NCI-H128 (cell line): ENCODE measurements around the gene LEPR.

Experiments
- DNase-seq: peaks from one replicate; lab custom pipeline; 2025; ENCODE audit not compliant: unreplicated experiment; lab: John Stamatoyannopoulos, UW

The LEPR gene

GRCh38 chr1:65409314-65409713, 11.2 kb upstream of the LEPR start:
- no peak for DNase-seq

- no peak for DNase-seq
These were observed 10.6 kb upstream of the LEPR start for GRCh38 chr1:65409816-65410326.

- DNase-seq = no peak
These were observed 8.0 kb upstream of the LEPR start for GRCh38 chr1:65412256-65412983.

GRCh38 chr1:65412984-65413375, 7.5 kb upstream of the LEPR start:
- DNase-seq = no peak

- DNase-seq = no peak
These were observed 5.9 kb upstream of the LEPR start for GRCh38 chr1:65414538-65414937.

- no peak for DNase-seq
These were observed 3.7 kb upstream of the LEPR start for GRCh38 chr1:65416767-65417166.

- DNase-seq = no peak
These were observed 2.7 kb upstream of the LEPR start for GRCh38 chr1:65417729-65418128.

- DNase-seq = no peak
These were observed 1.8 kb upstream of the LEPR start for GRCh38 chr1:65418522-65419185.

GRCh38 chr1:65419681-65420589, 533 bp upstream of the LEPR start:
- DNase-seq = peak; percentile 98

GRCh38 chr1:65421351-65422025, 1.0 kb downstream of the LEPR start:
- DNase-seq = no peak

GRCh38 chr1:65422241-65423203, 2.1 kb downstream of the LEPR start:
- no peak for DNase-seq

- no peak for DNase-seq
These were observed 3.6 kb downstream of the LEPR start for GRCh38 chr1:65423884-65424572.

GRCh38 chr1:65424573-65424889, 4.1 kb downstream of the LEPR start:
- DNase-seq = no peak

- no peak for DNase-seq
These were observed 4.5 kb downstream of the LEPR start for GRCh38 chr1:65425006-65425405.

GRCh38 chr1:65425697-65426096, 5.2 kb downstream of the LEPR start:
- DNase-seq = no peak

GRCh38 chr1:65429078-65429477, 8.6 kb downstream of the LEPR start:
- DNase-seq = no peak

GRCh38 chr1:65429806-65430205, 9.3 kb downstream of the LEPR start:
- no peak for DNase-seq

- no peak for DNase-seq
These were observed 10.7 kb downstream of the LEPR start for GRCh38 chr1:65431111-65431705.

GRCh38 chr1:65432918-65433317, 12.4 kb downstream of the LEPR start:
- no peak for DNase-seq
